Muscle layer of colon (tissue), 2 donors: ENCODE data around the gene AHCYL2.

Experiments used
- H3K27ac ChIP-seq: one replicate; pipeline ENCODE4 v1.7.0; 2013; ENCODE audit warnings: low read depth, mild to moderate bottlenecking, low read length, moderate library complexity
- H3K27me3 ChIP-seq, 2 donors: one replicate each; pipeline ENCODE4 v1.7.0; 2013; ENCODE audit warnings: low read length in 2 of 2, mild to moderate bottlenecking in 2 of 2; ENCODE audit not compliant: insufficient read depth in 2 of 2, control insufficient read depth in 1 of 2
- H3K36me3 ChIP-seq: one replicate; pipeline ENCODE4 v1.7.0; 2013; ENCODE audit warnings: mild to moderate bottlenecking, low read length; ENCODE audit not compliant: insufficient read depth
- H3K4me1 ChIP-seq: one replicate; pipeline ENCODE4 v1.7.0; 2013; ENCODE audit warnings: mild to moderate bottlenecking, low read length; ENCODE audit not compliant: insufficient read depth
- H3K4me3 ChIP-seq, 2 donors: one replicate each; pipeline ENCODE4 v1.7.0; 2013; ENCODE audit warnings: low read length in 2 of 2, low read depth in 1 of 2, mild to moderate bottlenecking in 1 of 2, moderate library complexity in 1 of 2
- H3K9ac ChIP-seq: one replicate; pipeline ENCODE4 v1.7.0; 2013; ENCODE audit warnings: low read length
- H3K9me3 ChIP-seq: one replicate; pipeline ENCODE4 v1.7.0; 2013; ENCODE audit warnings: mild to moderate bottlenecking, low read length
- donor health status: abdominal sarcoma.
- donor health status: Adenocarcinoma of cecum.

AHCYL2 gene

DNA sequence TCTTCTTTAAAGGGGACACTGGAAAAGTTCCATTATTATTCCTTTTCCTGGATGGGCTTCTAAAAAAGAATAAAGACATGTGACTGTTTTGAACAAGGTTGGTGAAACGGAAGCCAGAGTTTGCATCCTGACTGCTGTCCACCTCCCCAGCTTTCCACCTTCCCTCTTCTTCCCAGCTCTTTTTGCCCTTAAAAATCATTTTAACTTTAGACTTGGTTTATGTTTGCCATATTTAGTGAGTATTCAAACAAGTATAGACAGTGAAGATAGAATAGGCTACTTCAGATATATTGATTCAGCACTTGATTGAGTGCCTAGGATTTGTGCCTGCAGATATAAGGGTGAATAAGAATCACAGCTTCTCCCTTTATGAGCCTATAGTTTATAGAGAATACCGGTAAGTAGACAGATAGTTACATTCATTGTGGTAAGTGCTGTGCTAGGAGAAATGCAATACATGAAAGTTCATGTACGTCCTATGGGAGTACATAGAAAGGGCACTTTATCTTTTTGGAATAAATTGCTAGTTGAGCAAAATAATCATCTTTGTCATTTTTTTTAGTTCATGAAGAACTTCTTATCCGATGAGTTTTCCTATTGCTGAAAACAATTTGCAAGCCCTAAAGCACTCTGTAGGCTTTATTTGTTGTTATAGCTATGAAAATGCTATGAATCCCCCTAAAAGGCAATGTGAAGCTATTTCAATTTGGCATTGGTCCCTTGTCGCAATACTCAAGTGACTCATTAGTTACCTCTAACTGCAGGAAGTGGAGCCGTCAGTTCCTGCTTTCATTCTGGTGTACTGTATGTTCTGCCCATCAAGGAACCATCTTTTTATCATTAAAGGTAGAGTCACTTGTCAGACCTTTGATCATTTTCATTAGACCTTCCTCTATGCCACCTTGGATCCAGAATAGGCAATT is 152.2 kb downstream of the AHCYL2 start:
- Histone ChIP-seq H3K4me1 (no peaks in the 10 kb centered on the region), H3K27ac (no peak overlapping the region), H3K9ac (no peak overlapping the region), H3K4me3 (no peak overlapping the region), H3K36me3 (no peaks in the 10 kb centered on the region), H3K9me3 (no peaks in the 10 kb centered on the region), H3K27me3 (no peaks in the 10 kb centered on the region)

DNA sequence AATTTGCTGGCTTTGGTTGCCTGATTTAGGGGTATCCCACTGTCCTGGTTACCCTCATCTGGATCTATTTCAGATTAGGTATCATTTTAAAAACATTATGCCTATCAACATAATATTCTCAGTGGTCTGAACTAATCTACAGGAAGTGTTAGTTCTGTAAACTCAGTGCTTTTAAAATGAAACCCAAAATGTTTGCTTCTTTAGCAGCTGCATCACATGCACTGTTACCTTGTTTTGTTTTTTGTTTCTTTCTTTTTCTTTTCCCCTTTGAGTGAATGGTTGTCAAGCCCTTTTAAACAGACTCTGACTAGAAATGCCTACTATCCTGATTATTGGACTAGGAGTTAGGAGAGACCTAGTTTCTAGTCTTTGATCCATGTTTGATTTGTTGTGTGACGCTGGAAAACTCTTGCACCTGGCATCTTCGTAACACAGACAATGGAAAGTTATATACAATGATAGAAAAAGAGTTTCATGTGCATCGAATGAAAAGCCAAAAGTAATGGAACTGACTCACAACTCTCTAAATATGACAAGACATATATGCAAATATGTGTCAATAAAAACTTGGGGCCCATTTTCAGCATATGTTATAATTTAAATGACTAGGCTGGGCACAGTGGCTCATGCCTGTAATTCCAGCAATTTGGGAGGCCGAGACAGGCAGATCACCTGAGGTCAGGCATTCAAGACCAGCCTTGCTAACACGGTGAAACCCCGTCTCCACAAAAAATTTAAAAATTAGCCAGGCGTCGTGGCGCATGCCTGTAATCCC is 157.1 kb downstream of the AHCYL2 start:
- H3K9me3 ChIP-seq, result no peaks in the 10 kb centered on the region
- no peaks in the 10 kb centered on the region for H3K4me1 ChIP-seq
- peaks cover 5% of the 10 kb centered on the region for H3K36me3 ChIP-seq
- no peak overlapping the region for H3K9ac ChIP-seq
- no peak overlapping the region for H3K27ac ChIP-seq
- no peaks in the 10 kb centered on the region for H3K27me3 ChIP-seq
- no peak overlapping the region for H3K4me3 ChIP-seq

DNA sequence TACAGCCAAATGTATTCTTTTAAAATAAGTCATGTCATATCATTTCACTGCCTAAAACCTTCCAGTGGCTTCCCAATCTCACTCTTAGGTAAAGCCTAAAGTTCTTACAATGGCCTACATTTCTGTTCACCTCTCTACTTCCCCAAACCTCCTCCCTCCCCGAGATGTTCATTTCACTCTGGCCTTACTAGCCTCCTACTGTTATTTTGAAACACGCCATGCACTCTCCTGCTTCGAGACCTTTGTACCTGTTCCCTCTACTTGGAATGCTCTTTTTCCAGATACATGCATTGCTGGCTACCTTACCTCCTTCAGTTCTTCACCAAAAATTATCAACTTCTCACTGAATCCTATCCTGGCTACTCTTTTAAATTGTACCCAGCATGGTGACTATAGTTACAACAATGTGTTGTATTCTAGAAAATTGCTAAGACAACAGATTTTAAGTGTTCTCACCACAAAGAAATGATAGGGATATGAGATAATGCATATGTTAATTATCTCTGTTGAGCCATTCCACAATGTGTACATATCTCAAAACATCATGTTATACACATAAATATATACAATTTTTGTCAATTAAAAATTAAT is 158.8 kb downstream of the AHCYL2 start:
- no peak overlapping the region for H3K9ac ChIP-seq

DNA sequence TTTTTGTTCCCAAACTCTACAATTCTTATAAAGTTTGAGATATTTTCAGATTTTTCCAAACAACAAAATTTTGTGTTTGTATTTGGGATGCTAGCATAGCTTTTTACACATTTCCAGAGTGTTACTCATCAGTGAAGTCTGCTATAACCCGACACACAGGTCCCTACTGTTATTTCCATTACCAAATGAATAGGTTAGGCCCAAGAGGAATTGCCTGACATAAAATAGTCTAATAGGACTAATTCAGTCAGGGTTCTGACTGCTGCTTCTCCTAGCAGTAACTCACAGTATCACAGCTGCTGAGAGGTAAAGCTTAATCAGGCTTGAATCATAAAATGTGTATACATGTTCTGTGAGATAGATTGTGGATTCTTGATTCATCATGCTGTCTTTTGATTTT is 160.3 kb downstream of the AHCYL2 start:
- peaks cover 5% of the 10 kb centered on the region for H3K36me3 ChIP-seq
- H3K9ac ChIP-seq, result no peak overlapping the region

More for the DNA sequence above, 158.8 kb downstream of the AHCYL2 start:
- Histone ChIP-seq H3K27me3 (no peaks in the 10 kb centered on the region), H3K9me3 (no peaks in the 10 kb centered on the region), H3K36me3 (peaks cover 5% of the 10 kb centered on the region), H3K4me3 (no peak overlapping the region), H3K4me1 (no peaks in the 10 kb centered on the region), H3K27ac (no peak overlapping the region)

DNA sequence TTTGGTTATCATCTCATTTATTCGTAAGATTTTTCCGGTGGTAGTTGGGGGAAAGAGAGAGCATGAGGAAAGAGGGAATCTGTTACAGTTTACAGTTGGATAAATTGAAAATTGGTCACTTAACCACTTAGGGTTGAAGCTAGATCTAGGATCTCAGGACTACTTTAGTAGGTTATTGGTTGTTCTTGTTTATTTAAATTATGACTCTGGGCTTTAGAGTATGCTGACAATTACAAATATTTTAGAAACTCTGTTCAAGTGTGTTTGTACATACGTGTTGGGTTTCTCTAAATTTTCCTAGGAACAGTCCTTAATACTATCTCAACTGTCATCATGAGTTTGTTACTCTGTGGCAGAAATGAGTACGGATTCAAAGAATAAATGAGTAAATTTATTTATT is 160.8 kb downstream of the AHCYL2 start:
- Histone ChIP-seq H3K9me3 (no peaks in the 10 kb centered on the region), H3K4me1 (no peaks in the 10 kb centered on the region), H3K27ac (no peak overlapping the region), H3K27me3 (no peaks in the 10 kb centered on the region), H3K4me3 (no peak overlapping the region), H3K9ac (no peak overlapping the region), H3K36me3 (peaks cover 5% of the 10 kb centered on the region)

More for the DNA sequence above, 160.3 kb downstream of the AHCYL2 start:
- no peaks in the 10 kb centered on the region for H3K4me1 ChIP-seq
- no peak overlapping the region for H3K27ac ChIP-seq
- H3K27me3 ChIP-seq, result no peaks in the 10 kb centered on the region
- no peak overlapping the region for H3K4me3 ChIP-seq
- H3K9me3 ChIP-seq, result no peaks in the 10 kb centered on the region

DNA sequence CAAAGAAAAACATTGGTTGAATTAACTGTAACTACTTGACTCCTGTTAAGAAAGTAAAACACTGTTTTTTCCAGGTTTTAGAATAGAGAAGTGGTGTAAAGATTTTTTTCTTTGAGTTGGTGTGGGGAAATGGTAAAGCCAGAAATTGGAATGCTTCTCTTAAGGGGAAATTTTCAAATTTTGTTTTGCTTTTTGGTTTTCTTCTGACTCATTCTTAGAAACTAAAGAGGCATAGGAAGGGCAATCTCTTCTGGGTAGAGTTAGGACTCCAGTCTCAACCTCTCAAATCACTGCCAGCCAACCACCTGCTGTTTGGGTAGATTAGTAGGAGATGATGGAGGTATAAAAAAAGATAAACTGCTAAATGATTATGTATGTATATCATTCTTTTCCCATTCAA is 161.7 kb downstream of the AHCYL2 start:
- no peak overlapping the region for H3K9ac ChIP-seq
- H3K9me3 ChIP-seq, result no peaks in the 10 kb centered on the region
- no peaks in the 10 kb centered on the region for H3K27me3 ChIP-seq
- no peak overlapping the region for H3K27ac ChIP-seq
- H3K4me3 ChIP-seq, result no peak overlapping the region
- no peaks in the 10 kb centered on the region for H3K4me1 ChIP-seq
- H3K36me3 ChIP-seq, result peaks cover 5% of the 10 kb centered on the region

DNA sequence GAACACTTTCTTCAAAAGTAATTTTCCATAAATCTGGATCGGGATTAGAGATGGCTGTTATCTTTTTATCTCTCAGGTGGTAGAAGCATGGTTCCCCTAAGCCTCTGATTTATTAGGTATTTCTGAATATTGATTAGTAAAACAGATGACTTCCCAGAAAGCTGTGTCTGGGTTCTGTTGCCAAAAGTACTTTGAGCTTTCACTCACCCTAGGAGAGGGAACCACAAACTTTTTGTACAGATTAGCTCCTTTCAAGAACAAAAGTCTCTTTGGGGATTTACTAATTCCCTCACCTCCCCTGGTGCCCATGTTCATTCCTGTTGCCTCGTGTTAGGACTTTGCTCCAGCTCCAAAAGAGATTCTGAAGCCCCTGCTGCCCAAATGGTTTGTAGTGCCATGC is 162.7 kb downstream of the AHCYL2 start:
- no peak overlapping the region for H3K9ac ChIP-seq
- peaks cover 5% of the 10 kb centered on the region for H3K36me3 ChIP-seq
- H3K4me3 ChIP-seq, result no peak overlapping the region
- H3K27me3 ChIP-seq, result no peaks in the 10 kb centered on the region
- no peaks in the 10 kb centered on the region for H3K9me3 ChIP-seq
- H3K4me1 ChIP-seq, result no peaks in the 10 kb centered on the region
- H3K27ac ChIP-seq, result no peak overlapping the region

DNA sequence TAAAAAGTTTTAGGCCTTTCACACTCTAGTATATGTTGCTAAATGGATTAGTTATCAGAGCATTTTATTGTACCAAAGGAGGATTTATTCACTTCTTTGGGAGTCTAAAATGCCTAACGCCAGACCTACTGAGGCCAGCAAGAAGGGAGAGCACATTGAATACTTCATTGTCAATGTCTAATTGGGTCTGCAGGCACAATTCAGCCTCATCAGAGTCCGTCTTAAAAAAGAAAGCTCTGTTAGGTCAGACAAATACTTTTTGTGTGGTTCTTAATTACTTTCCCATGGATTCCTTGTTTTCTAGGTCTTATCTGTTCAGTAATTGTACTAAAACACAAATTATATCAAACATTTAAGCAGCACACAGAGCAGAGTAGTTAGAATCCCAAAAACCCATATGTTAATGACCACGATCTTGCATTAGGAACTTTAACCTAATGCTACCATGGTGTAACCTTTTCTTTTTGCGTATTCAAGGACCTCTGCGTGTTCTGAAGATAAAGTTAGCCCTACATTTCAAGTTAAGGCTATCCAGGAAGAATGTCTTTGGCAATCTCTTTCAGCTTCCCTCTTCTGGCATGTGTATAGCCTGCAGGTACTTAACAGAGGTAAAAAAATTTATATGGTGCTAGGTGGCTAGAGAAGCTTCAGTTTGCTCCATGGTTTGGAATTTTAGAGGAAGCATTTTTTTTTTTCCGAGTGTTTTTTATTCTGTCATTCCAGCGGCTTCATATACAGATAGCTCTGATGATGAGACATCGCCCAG is 163.7 kb downstream of the AHCYL2 start:
- H3K4me1 ChIP-seq, result no peaks in the 10 kb centered on the region
- no peaks in the 10 kb centered on the region for H3K9me3 ChIP-seq
- H3K27ac ChIP-seq, result no peak overlapping the region
- no peak overlapping the region for H3K4me3 ChIP-seq
- H3K9ac ChIP-seq, result no peak overlapping the region
- peaks cover 3% of the 10 kb centered on the region for H3K36me3 ChIP-seq
- H3K27me3 ChIP-seq, result no peaks in the 10 kb centered on the region

DNA sequence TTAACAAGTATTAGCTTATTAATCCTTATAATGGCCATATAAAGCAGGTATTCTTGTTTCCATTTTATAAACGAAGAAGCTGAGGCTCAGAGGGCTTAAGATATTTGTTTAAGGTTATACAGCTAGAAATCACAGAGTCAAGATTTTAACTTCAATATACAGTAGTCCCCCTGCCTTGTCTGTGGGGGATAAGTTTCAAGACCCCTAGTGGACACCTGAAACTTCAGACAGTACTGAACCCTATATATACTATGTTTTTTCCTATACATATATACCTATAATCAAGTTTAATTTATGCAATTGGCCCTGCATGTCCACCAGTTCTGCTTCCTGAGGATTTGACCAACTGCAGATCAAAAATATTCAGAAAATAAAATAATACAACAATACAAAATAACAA is 165.0 kb downstream of the AHCYL2 start:
- H3K27ac ChIP-seq, result no peak overlapping the region

DNA sequence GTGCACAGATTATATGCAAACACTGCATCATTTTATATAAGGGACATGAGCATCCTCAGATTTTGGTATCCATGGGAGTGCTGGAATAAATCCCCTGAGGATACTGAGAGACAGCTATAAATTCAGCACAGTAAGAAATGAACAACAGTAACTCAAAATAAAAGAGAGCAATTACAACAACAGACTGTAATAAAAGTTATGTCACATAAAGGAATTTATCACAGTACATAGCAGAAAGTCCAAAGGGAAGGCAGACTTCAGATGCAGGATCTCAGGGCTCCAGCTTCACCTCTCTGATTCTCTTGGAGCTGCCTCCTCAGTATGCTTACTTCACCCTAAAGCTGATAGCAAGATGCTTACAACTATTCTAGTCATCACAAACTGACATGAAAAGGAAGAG is 165.5 kb downstream of the AHCYL2 start:
- Histone ChIP-seq H3K9ac (no peak overlapping the region), H3K36me3 (no peaks in the 10 kb centered on the region), H3K4me1 (no peaks in the 10 kb centered on the region), H3K9me3 (no peaks in the 10 kb centered on the region), H3K27me3 (no peaks in the 10 kb centered on the region), H3K27ac (no peak overlapping the region), H3K4me3 (no peak overlapping the region)

More for the DNA sequence above, 165.0 kb downstream of the AHCYL2 start:
- no peak overlapping the region for H3K9ac ChIP-seq
- H3K4me1 ChIP-seq, result no peaks in the 10 kb centered on the region
- no peaks in the 10 kb centered on the region for H3K27me3 ChIP-seq
- H3K36me3 ChIP-seq, result no peaks in the 10 kb centered on the region
- no peaks in the 10 kb centered on the region for H3K9me3 ChIP-seq
- H3K4me3 ChIP-seq, result no peak overlapping the region
